MG63 (cell line): ENCODE measurements around the gene CCNE1. TPM values are rescaled to one million over a fixed set of nuclear protein-coding genes. Genes with fewer than 3 reads are reported as not detected.

Source experiments
- total RNA-seq: library from RNA; depleted of rRNA; stranded (reverse); fragments of >200 nt; shearing (Covaris generic); gene quantifications from 2 replicates; pipeline ENCODE4 v1.2.3, GENCODE V29; 2014; ENCODE audit warnings: low replicate concordance; rRNA removed

The CCNE1 gene
- total RNA-seq, 1 experiment from 2014 or later: 11.3 TPM

Other genes starting within 250 kb of the CCNE1 start
- gene POP4, start 205.7 kb upstream of the CCNE1 start, total RNA-seq: 150 and 267 TPM in 2 replicates
- 22.2 and 37.5 TPM in 2 replicates for gene PLEKHF1, start 146.5 kb upstream of the CCNE1 start, total RNA-seq
- gene C19orf12, start 96.7 kb upstream of the CCNE1 start, total RNA-seq: 35.6 and 47.0 TPM in 2 replicates
- 95.5 and 133 TPM in 2 replicates for gene URI1, start 130.2 kb downstream of the CCNE1 start, total RNA-seq